NCI-H1417 treated with DMSO at 0.1 percent for 48 hours (cell line): ENCODE results near the gene FCRL4.
"Not testable (repeated sequence)": the region's sequence is repeated elsewhere in the genome, so short reads cannot be mapped to it uniquely, and the experiment has no call there.

ENCODE experiments used
- DNase-seq: peaks from one replicate; lab custom pipeline; 2025; lab: John Stamatoyannopoulos, UW

Gene FCRL4

DNA sequence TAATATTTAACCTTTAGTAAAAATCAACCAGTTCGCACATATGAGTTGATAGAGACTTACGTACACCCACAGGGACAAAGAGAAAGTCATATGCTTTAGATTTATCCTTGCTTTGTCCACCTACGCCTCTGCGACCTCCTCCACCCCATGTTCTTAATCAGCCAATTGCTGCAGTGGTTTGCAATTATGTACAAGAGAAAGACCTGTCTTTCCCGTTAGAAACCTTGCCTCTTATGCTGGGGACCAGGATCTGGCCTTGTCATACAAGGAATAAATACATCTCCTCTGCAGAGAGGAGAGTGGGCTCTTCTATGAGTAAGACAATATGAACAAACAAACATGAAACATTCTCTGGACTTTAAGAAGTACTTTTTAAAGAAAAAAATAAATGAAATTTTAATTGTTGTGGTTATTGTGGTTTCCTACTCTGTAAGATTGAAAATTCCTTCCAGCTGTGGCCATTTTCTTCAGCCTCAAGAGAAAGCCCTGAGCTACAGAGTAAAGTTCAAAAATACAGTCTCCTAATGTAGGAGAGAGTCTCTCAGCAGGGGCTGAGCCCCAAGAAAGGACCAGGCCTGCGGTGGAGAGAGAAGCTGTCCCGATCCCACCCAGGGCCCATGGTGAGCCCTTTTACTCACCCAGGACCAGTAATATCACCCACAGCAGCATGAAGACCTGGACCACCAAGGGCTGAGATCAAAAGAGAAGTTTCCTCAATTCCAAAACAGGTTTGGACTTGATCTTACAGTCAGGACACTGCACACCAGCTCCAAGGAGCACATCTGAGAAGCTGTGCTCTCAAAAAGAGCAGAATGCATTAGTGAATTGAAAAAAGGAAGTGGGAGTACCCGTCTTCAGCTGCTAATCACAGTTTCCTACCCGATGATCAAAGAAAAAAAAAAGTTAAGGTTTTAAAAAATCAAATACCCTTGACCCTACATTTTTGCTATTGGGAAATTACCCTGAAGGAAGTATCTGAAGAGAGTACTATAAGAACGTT lies 45.9 kb downstream of the FCRL4 start, which contains the start of gene FCRL5:
Gene FCRL5 (minus strand): TSS at position 822 of the 1,000 bp plus-strand sequence. CDS start 153 bp downstream, at position 669.
- no peak for DNase-seq

DNA sequence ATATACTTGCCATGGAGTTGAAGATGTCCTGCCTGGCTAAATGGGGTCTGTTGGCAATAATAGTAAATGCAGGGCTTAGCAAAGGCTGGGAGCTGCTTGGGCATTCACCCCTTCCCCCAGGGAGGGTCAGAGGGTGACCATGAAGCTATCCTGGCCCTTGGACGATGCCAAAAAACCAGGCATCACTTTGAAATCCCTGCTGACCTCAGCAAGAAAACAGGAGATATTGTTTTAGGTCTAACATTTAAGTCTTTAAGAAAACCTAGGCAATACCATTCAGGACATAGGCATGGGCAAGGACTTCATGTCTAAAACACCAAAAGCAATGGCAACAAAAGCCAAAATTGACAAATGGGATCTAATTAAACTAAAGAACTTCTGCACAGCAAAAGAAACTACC lies 49.8 kb downstream of the FCRL4 start:
- DNase-seq: not testable (repeated sequence)

DNA sequence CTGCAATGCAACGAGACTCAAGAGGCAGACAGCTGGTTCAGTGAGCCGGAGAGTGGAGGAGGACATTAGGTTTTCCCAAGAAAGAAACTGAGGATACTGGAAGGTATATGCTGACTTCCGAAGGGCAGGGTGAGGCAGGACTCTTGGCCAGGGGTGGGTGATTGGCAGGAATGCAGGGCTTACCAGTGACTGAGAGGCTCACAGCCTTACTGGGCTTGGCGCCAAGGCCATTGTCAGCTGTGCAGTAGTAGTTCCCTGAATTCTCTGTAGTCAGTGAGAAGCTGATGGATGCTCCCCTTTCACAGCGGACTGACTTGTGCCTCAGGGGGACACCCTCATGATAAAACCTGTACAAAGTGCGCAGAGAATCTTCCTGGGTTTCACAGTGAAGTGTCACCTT lies 55.2 kb downstream of the FCRL4 start:
- no peak for DNase-seq

DNA sequence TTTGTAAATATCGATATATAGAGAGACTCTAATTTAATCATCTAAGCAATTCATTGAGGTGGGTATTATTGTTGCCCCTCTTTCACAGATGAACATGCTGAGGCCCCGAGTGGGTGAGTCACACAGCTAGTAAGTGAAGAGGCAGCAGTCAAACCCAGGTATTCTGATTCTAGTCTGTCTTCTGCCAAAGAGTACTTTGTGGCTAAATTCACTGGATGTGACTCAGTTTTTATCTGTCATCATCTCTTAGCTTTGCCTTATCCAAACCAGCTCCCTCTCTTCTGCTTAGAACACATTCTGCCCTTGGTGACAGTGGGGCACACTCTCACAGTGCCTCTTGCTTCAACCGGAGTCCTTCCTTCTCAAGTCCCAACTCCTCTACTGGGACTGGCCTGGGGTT lies 57.0 kb downstream of the FCRL4 start:
- DNase-seq: no peak

DNA sequence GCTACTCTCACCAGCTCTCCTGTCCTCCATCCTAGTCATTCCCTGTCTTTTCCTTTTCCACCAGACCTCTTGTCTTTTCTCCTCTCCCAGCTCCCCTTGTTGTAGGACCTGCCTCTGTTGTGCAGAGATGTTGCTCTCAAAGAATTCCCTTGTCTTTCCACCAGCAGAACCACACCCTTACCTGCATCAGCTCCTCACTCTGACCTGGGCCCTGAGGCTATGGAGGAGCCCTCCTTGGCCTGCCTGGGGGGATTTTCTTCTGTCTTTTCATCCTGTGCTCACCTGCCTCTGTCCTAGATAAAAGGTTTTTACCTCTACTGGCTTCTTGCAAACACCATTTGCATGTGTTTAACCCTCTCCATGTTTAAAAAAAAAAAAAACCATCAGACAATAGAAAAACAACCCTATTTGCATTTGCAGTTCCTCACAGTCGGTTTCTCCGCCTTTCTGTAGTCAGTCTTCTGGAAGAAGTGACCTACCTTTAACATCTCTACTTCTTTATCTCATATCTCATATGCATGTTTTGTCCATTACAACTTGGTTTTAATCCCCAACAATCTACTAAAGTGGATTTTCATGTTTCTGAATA lies 57.6 kb downstream of the FCRL4 start:
- no peak for DNase-seq

DNA sequence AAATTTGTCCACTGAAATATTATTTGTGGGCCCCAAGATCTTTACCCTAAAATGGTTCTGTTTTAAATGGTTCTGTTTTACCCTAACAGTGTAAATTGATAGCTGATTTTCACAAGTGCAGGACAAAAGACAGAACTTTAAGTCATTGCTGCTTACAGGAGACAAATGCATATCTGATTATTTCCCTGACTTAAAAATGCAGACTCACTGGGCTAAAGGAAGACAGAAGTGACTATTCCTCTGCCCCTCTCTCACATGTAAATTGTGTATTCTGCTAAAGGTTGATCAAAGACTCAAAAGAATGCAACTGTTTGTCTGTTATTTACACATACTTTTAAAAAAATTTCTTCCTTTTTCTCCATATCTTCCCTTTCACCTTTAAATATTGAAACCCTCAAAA lies 58.3 kb downstream of the FCRL4 start:
- DNase-seq: no peak

DNA sequence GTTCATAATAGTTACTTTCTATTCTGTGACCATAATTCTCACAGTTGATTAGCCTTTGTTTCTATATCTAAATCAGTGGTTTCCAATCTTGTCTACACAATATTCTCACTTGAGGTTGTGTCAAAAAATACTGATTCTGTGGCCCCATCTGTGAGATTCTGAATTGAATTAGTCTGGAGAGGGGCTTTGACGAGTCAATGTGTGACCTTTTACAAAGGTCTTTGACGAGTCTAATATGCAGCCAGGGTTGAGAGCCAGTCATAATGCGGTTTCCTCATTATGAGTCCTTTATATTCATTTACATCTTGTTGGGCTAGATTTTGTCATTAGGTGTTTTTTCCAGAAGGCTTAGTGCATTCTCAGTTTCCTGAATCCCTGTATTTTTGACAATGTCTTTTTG lies 65.3 kb downstream of the FCRL4 start:
- no peak for DNase-seq

DNA sequence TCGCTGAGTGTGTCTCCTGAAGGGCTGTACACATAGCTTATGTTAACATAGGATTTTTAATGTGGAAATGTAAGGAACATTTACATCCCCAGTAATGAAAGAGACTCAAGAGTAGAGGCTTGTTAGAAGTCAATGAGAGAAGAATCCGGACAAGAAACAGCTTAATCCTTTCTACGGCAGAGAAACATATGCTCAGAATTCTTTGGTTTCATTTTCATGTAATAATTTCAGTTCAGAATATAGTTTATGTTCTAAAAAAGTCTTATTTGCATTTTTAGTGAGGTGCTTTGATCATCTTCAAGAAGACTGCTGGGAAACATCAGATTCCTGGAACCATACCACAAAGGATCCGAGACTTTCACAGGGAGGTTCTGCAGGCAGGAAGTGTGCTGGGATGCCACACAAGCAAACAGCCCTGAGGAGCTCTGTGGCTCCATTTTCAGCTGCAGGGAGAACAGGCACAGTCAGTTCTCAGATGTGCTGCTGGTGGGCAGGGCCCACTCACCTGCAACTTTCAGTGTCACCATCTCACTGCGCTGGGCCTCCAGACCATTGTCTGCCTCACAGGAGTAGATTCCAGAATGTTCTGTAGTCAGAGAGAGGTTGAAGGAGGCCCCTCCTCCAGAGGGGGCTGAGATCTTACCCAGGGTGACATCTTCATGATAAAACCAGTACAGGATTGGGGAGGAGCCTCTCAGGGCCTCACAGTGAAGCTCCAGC lies 74.0 kb downstream of the FCRL4 start:
- DNase-seq: no peak
